SH-SY5Y (cell line): ENCODE data around the gene PLA2G6.

Experiments
- GATA2 ChIP-seq: IDR thresholded peaks from 2 replicates; pipeline ENCODE4 v1.6.1; 2011; ENCODE audit warnings: mild to moderate bottlenecking, low read depth, low read length
- GATA3 ChIP-seq: IDR thresholded peaks from 2 replicates; pipeline ENCODE4 v1.6.1; 2011; ENCODE audit warnings: low read depth, mild to moderate bottlenecking, low read length, moderate library complexity

GRCh38 chr22:38125038-38125610 is 56.5 kb downstream of the PLA2G6 start:
- TF ChIP-seq GATA2 (no peak), GATA3 (no peak)
